GM21576 (cell line): ENCODE measurements around the gene CAPRIN1.

Experiments used
- ATAC-seq: cut with Tn5 transposase; IDR thresholded peaks from one replicate; pipeline ENCODE4 v1.9.1; 2021; ENCODE audit warnings: mild to moderate bottlenecking, moderate library complexity; ENCODE audit not compliant: unreplicated experiment

CAPRIN1 gene, protein sequence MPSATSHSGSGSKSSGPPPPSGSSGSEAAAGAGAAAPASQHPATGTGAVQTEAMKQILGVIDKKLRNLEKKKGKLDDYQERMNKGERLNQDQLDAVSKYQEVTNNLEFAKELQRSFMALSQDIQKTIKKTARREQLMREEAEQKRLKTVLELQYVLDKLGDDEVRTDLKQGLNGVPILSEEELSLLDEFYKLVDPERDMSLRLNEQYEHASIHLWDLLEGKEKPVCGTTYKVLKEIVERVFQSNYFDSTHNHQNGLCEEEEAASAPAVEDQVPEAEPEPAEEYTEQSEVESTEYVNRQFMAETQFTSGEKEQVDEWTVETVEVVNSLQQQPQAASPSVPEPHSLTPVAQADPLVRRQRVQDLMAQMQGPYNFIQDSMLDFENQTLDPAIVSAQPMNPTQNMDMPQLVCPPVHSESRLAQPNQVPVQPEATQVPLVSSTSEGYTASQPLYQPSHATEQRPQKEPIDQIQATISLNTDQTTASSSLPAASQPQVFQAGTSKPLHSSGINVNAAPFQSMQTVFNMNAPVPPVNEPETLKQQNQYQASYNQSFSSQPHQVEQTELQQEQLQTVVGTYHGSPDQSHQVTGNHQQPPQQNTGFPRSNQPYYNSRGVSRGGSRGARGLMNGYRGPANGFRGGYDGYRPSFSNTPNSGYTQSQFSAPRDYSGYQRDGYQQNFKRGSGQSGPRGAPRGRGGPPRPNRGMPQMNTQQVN

DNA sequence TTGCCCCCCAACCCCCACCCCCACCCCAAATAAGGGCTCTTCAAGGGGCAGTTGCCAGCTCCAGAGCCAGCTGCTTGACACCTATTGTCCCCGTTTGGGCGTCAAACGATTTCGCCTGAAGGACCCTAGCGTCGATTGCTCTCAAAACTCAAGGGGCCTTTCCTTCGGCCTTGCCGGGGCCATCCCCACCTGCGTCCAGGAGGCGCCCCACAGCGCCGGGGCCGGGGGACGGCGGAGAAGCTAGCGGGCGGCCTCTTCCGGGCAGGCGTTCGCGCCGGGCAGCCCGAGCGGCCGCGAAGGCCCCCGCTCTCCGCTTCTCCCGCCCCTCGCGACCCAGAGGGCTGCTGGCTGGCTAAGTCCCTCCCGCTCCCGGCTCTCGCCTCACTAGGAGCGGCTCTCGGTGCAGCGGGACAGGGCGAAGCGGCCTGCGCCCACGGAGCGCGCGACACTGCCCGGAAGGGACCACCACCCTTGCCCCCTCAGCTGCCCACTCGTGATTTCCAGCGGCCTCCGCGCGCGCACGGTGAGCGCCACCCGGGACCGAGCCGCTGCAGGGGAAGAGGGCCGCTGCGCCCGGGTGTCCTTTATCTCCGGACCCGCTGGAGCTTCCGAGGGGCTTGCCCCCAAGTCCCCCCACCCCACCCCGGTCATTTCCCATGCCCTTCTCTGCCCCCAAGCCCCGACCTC is at the start of gene CAPRIN1:
Gene CAPRIN1, plus strand, starts transcription at position 383 of the 687 bp plus-strand sequence. CDS start 690 bp downstream, outside the sequence.
- ATAC-seq: peak; percentile 61

DNA sequence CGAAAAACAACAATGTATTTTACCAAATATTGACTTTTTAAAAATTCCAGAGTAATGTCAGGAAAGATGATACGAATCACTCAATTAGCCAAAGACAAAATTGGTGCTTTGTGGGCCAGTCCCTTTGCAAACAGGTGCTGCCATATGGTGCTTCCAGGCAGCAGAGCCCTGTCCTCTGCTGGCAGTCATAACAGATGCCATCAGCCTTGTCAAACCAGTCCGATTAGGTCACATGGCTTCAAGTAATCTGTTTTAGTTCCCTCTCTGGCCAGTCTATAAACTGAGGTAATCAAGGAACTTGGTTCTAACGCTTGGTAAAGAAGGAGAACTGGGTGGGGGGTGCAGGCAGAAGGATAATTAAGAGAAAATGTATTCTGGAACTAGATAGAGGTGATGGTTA is 49.1 kb upstream of the CAPRIN1 start:
- no peak for ATAC-seq

DNA sequence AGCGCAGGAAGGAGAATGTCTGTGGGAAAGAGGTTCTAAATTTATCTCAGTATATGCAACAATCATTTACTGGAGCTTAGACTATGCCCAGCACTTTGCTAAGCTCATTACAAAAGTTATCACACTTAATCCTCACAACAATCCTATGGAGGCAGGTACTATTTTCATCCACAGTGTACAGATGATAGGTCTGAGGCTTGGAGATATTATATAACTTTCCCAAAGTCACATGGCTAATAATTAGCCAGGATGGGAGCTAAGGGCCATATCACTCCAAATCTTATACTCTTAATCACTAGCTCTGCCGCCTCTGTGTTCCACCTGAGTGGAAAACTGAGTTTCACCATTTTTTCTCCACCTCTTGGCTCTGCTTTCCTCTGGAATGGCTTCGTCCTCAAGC is 47.3 kb upstream of the CAPRIN1 start:
- ATAC-seq: no peak

DNA sequence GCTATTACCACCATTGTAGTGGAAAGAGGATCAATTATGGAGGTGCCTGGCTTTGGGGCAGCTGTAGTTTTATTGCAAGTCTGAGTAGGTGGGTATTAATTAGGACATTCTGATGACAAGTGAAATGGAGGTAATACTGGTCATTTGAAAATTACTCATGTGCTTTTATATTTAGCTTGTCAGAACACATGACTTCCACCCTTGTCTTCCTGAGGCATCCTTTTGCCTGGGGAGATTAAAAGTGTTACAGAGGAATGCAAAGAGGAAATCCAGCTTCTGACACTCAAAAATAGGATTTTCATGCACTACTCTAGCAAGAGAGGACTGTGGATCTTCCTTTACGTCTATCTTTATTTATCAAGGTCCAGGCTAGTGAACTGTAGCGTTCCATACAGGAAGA is 44.7 kb upstream of the CAPRIN1 start:
- ATAC-seq: no peak

DNA sequence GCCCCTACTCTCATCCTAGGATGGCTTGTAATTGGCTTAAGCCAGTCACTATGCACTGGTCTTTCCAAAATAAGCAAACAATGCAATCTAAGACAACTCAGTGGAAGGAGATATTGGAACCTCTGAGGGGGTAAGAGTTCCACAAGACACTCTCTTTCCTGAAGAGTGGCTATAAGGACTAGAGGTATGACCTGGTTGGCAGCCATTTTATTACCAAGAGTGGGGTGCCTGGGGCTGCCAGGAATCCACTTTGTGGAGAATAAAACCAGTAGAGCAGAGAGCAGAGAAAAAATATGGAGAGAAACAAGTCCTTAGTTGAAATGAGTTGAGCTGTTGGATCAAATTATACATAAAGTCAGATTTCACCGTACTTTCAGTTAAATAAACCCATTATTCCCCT is 38.8 kb upstream of the CAPRIN1 start:
- ATAC-seq: no peak

DNA sequence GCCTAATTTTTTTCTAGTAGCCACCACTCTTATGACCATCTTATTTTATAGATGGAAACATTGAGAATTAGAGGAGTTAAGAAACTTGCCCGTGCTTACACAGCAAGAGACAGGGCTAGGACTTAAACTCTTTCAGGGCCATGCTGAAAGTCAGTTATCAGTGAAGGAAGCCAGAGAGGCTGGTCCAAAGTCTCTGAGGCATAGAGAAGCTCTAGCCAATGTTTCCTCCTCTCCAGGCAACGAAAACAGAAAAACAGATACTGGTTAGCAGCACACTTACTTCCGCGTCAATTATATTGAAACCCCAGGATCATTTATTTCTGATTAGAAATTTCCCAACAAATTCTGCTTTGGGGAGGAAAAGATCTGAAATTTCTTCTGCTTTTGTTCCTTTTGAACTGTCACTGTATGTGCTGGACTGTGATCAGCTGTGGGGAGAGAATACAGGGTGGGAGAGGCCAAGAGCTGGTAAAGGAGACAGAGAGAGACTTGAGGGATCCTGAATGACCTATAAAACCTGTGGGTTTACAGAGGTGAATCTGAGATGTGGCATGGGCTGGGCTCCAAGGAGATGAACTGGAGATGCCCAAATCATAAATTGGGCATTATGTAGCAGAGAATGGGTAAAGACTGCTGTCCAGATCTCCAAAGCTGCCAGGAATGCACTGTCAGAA is 37.5 kb upstream of the CAPRIN1 start:
- no peak for ATAC-seq

DNA sequence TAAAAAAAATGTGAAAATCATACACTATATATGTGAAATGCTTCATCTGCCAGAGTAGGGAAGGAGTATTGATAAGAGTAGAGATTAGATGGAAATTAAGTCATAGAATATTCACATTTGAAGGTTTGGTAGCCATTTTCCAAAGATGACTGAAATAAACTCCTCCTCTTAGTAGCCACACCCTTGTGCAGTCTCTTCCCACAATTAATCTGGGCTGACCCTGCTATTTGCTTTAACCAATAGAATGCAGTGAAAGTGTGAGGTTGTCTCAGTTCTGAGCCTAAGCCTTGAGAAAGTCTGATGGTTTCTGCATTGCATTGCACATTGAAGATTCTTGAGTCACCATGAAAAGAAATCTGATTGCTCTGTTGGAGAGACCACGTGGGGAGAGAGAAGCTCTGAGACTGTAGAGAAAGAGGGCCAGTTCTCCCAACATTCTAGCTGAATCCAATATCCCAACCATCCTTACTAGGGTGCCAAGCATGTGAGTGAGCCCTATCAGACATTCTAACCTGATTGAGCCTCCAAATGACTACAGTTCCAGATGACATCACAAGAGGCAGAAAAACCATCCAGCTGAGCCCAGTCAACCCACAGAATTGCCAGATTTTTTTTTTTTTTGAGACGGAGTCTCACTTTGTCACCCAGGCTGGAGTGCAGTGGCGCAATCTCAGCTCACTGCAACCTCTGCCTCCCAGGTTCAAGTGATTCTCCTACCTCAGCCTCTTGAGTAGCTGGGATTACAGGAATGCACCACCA is 29.4 kb upstream of the CAPRIN1 start:
- no peak for ATAC-seq

DNA sequence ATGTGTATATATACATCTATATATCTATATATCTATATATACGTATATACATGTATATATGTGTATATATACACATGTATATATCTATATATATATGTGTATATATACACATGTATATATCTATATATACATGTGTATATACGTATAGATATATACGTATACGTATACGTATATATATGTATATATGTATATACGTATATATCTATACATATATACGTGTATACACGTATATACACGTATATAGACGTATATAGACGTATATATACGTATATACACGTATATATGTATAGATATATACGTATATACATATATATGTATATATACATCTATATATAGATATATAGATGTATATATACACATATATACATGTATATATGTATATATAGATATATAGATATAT is 25.1 kb upstream of the CAPRIN1 start:
- ATAC-seq: no peak

DNA sequence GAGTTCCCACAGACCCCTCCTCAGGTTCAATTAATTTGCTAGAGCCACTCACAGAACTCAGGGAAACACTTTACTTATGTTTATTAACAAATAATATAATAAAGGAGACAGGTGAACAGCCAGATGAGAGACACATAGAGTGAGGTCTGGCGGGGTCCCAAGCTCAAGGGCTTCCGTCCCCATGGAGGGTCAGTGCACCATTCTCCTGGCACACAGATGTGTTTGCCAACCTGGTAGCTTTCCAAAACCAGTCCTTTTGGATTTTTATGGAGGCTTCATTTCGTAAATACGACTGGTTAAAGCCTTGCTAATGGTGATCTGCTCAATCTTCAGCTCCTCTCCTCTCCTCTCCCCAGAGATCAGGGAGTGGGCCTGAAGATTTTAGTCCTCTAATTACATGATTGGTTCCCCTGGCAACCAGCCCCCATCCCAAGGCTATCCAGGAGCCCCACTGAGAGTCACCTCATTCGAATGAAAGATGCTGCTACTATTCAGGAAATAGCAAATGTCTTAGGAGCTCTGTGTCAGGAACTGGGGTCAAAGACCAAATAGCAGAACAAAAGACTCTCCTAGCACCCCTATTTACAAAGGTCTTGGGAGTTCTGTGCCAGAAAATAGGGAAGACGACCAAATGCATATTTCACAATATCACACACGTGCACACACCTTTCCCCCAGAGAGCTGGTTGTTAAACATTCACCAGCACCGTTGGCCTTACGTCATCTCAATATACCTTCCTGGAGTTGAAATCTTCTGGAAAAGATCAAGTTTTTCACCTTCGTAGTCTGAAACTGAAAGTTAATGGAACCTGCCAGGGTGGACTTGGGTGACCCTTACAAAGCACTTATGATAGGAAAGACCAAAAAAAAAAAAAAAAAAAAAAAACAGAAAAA is 23.8 kb upstream of the CAPRIN1 start:
- ATAC-seq: no peak

DNA sequence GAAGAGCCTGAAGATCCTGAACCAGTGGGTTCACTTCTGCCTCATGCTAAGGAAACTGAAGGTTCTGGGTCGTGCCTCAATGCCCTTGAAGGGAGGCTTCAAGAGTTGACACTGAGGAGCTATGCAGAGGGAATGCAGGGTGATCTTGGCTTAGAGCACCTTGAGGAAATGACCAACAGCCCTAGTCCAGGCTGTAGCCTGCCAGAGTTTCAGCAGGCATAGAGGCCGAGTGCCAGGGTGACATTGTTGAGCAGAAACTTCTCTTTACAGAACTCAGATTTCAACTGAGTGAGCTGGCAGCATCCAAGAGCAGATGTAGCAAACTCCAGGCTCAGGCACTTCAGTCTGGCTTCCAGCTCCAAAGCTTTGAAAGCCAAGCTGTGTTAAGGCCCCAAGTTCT is 23.1 kb upstream of the CAPRIN1 start:
- no peak for ATAC-seq

DNA sequence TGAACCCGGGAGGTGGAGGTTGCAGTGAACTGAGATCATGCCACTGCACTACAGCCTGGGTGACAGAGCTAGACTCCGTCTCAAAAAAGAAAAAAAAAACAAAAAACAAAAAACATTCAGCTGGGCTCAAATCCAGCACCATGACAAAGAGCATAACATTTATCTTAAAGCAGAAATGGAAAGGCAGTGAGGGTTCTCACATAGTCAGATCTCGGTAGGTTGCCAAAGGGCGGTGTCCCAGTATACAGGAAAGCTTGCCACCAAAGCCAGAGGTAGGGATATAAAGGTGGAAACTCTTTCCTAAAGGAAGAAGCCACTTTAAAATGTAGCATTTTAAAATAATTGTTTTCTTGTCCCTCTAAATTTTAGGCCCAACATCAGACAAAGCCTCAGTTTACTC is 22.4 kb upstream of the CAPRIN1 start:
- ATAC-seq: no peak

DNA sequence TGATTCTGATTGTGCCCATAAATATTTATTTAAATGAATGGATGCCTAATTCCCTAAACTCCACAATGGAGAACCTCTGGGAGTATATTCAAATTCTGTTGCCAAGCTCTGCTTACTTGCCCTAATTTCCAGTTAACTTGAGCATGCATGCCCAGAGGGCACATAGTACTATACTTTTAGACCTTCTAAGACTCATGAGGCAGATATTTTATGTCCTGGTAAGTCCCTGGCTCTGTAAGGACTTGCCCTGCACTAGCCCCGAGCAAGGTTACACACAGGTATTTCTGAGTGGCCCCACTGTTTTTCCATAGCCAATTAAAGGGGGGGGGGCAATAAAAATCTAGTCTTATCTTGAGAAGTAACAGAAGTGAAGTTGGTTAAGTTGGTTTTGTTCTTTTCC is 21.1 kb upstream of the CAPRIN1 start:
- no peak for ATAC-seq

DNA sequence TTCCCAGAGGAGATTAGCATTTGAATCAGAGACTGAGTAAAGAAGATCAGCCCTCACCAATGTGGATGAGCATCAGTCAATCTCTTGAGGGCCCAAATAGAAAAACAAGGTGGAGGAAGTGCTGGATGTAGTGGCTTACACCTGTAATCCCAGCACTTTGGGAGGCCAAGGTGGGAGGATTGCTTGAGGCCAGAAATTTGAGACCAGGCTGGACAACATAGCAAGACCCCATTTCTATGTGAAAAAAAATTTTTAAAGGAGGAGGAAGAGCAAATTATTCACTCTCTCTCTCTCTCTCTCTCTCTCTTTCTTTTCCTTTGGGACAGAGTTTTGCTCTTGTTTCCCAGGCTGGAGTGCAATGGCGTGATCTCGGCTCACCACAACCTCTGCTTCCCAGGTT is 18.1 kb upstream of the CAPRIN1 start:
- ATAC-seq: no peak

DNA sequence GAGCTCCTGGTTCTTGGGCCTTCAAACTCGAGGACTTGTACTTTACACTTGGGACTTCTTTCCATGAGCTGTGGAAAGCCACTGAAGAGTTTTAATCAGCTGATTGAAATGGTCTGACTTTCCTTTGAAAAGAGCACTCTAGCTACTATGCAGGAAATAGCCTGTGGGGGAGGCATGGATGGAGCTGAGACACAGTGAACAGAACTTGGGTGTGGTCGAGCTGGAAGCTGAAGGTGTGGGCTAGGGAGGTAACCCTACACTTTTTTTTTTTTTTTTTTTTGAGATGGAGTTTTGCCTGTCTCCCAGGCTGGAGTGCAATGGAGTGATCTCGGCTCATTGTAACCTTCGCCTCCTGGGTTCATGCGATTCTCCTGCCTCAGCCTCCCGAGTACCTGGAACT is 17.5 kb upstream of the CAPRIN1 start:
- ATAC-seq: no peak

DNA sequence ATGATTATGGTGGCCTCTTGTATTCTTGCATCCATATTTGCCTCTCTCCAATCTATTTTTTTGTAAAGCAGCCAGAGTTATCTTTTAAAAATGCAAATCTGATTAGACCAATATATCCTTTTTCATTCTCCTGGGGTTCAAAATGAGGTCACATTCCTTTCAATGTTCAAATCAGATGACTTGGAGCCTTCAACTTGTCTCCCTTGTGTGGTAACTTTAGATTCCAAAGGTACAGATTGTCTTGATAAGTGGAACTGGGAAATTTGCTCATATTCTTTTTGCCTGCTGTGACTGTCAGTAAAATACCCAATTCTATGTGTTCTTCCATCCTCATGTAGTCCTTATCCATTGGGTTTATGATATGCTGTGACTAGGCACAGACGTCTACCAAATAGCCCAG is 15.1 kb upstream of the CAPRIN1 start:
- no peak for ATAC-seq

DNA sequence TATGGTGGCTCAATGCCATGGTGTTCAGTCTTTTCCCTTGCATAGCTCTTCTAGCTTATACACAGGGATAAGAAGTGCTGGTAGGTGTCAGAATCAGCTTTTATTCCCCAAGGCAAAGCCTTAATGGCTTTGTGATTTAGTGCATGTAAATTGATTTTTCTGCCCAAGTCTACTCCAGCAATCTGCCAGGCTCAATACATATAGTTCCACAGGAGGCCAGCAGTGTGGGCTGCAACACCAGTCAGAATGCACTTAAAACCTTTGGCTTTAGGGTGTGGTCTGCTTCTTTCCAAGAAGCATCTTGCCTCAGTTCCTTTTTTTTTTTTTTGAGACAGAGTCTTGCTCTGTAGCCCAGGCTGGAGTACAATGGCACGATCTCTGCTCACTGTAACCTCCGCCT is 14.5 kb upstream of the CAPRIN1 start:
- no peak for ATAC-seq

DNA sequence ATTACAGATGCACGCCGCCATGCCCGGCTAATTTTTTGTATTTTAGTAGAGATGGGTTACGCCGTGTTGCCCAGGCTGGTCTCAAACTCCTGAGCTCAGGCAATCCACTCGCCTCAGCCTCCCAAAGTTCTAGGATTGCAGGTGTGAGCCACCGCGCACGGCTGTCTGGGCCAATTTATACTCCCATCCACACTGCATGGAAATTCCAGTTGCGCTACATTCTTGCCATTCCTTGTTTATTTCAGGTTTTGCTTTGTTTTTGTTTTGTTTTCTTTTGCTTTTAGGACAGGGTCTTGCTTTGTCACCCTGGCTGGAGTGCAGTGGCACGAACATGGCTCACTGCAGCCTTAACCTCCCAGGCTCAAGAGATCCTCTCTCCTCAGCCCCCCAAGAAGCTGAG is 11.0 kb upstream of the CAPRIN1 start:
- no peak for ATAC-seq

DNA sequence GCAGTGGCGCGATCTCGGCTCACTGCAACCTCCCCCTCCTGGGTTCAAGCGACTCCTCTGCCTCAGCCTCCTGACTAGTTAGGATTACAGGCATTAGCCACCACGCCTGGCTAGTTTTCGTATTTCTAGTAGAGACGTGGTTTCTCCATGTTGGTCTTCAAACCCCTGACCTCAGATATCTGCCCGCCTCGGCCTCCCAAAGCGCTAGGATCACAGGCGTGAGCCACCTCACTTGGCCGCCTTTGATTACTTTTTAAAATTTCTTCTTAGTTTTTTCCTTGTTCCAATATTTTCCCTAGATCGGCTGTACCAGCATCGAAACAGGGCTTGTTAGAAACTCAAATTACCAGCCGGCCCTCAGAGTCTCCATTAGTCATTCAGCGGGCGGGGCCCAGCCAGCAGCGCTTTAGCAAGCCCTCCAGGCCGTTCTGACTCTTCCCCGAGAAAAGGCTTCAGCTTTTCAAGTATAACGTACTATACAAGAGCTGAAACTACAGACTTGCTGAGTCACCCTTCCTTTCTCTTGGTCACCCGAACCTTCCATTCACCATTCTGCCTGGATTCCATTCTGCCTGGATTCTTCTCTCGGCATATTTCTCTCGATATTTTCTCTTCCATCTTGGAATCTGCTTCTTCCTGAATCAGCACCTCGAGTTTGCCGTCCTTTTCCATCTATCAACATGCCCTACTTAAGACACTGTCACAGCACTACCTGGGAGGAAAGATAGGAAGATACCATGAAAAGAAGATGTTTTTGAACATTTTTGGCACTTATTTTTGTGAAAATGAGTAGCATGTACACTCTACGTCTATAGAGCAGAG is 6.7 kb upstream of the CAPRIN1 start:
- ATAC-seq: no peak

DNA sequence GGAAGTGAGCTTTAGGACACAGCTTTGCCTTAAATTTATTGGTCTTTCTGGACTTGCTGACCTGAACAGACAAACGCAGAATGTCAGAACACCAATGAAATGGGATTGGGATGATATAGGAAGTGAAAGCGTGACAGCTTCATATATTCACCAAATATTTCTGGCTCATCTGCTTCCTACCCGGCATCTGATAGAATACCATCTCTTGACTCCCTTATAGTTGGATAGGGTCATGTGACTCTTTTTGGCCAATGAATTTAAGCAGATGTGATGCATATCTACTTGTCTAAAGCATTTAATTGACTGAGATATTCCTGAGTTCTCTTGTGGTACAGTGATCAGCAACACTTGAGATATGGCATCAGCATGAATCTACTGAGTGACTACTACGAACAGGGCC is 2.5 kb upstream of the CAPRIN1 start:
- ATAC-seq: no peak
